Activated T-cell treated with anti-CD3 and anti-CD28 coated beads, Interleukin-2, amount 50 U/mL, for 24 hours (primary cell): ENCODE measurements around the gene LRP1B.
"Not testable (repeated sequence)": the region's sequence is repeated elsewhere in the genome, so short reads cannot be mapped to it uniquely, and the experiment has no call there.

Experiments used
- DNase-seq: peaks from one replicate; pipeline ENCODE4 v3.0.0-alpha.2; 2020
- H3K27ac Mint-ChIP-seq: 2 replicates; pipeline ENCODE4 v1.8.0; 2020; ENCODE audit warnings: mild to moderate bottlenecking, mixed read lengths
- H3K27me3 Mint-ChIP-seq: 2 replicates; pipeline ENCODE4 v1.8.0; 2020; ENCODE audit warnings: mixed read lengths
- H3K36me3 Mint-ChIP-seq: 2 replicates; pipeline ENCODE4 v1.8.0; 2020; ENCODE audit warnings: low read depth, mixed read lengths
- H3K4me1 Mint-ChIP-seq: 2 replicates; pipeline ENCODE4 v1.8.0; 2020; ENCODE audit warnings: low read depth, mixed read lengths
- H3K4me3 Mint-ChIP-seq: 2 replicates; pipeline ENCODE4 v1.8.0; 2020; ENCODE audit warnings: mild to moderate bottlenecking, moderate library complexity, mixed read lengths
- H3K9me3 Mint-ChIP-seq: 2 replicates; pipeline ENCODE4 v1.8.0; 2020; ENCODE audit warnings: mixed read lengths

The LRP1B gene

GRCh38 chr2:141878016-141878415 lies 252.8 kb downstream of the LRP1B start:
- Mint-ChIP-seq H3K36me3 (no peaks in the 10 kb centered on the region), H3K4me3 (no peak overlapping the region), H3K27ac (no peak overlapping the region), H3K27me3 (no peaks in the 10 kb centered on the region), H3K9me3 (no peaks in the 10 kb centered on the region), H3K4me1 (no peaks in the 10 kb centered on the region)
- no peak for DNase-seq

DNA sequence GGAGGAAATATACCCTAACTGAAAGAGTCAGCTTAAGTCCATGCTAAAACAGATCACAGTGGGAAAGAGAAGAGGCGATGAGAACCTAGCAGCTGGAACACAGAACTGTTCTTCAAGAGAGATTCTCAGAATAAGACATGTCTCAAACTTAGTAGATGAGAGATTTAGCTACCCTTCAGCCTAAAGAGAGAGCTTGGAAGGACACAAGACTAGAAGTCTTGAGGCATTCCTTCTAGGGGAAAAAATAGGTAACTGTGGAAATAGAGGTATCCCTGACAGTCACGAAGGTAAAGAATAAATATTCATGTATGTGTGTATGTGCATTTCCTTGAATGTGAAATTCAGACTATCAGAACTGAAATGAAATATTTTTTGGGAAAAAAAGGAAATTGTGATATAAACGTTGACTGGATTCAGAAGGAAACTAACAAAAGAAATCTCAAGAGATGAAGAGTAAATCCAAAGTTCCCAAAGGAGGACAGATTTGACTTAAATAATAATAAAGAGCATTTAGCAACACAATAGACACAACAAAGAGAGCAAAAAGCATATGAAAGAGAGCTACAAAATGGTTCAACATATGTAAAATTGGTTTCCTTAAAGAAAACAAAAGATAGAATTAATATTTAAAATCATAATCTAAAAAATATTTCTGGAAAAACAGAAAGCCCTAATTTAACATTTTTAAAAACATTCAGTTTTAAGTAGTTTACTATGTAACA lies 258.7 kb downstream of the LRP1B start:
- Mint-ChIP-seq H3K4me1 (no peaks in the 10 kb centered on the region), H3K36me3 (no peaks in the 10 kb centered on the region), H3K9me3 (peaks cover 7% of the 10 kb centered on the region), H3K27ac (no peak overlapping the region), H3K27me3 (no peaks in the 10 kb centered on the region), H3K4me3 (no peak overlapping the region)
- no peak for DNase-seq

DNA sequence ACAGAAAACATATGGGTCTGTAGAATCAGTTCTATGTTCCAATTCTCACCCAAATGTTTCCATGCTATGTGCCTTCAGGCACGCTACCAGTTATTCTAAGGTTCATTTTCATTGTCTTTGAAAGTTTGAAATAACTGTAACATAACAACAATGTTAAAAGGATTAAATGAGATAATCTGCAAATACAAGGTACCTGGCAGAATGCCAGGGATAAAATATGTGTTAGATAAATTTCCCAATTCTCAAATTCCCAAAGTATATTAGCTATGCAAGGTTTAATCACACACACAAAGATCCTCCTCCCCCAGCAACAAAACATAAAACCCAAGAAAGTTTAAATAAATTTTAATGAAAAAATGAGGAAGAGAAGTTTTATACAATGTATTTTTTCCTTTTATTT lies 261.2 kb downstream of the LRP1B start:
- DNase-seq, result no peak
- Mint-ChIP-seq H3K4me3 (no peak overlapping the region), H3K27ac (no peak overlapping the region), H3K4me1 (no peaks in the 10 kb centered on the region), H3K9me3 (peaks cover 12% of the 10 kb centered on the region), H3K27me3 (no peaks in the 10 kb centered on the region), H3K36me3 (no peaks in the 10 kb centered on the region)

- Mint-ChIP-seq H3K4me1 (no peaks in the 10 kb centered on the region), H3K27me3 (no peaks in the 10 kb centered on the region), H3K36me3 (no peaks in the 10 kb centered on the region), H3K9me3 (peaks cover 10% of the 10 kb centered on the region), H3K27ac (no peak overlapping the region), H3K4me3 (no peak overlapping the region)
- no peak for DNase-seq
These were observed 266.9 kb downstream of the LRP1B start for GRCh38 chr2:141863964-141864363.

DNA sequence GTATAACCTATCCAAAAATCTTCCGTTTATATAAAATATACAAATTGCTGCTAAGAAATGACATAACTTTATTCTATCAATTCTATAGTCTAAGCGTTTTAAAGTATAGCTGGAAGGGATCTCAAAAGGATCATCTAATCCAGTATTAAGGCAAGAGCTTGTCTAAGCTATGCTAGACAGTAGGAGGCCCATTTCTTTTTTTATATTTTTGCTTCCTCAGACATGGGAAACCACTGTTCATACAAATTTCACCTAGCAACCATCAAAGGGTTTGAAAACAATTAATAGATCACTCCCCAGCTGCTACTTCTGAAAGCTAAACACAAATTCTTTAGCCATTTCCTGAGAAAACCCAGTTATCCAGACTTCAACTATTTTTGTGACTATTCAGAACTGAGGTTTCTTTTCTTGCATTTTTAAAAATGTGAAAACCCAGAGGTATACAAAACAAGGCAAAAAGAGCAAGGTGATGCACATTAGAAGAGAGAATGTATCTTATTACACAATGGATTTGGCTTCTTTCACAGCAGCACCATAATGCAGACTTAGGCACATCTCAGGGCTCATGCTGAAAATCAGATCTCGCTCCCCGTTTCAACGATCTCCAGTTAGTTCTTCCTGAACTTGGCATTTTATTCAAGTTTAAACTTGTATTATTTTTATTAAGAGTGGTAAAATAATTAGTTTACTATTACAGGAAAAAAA lies 274.4 kb downstream of the LRP1B start:
- no peaks in the 10 kb centered on the region for H3K36me3 Mint-ChIP-seq

DNA sequence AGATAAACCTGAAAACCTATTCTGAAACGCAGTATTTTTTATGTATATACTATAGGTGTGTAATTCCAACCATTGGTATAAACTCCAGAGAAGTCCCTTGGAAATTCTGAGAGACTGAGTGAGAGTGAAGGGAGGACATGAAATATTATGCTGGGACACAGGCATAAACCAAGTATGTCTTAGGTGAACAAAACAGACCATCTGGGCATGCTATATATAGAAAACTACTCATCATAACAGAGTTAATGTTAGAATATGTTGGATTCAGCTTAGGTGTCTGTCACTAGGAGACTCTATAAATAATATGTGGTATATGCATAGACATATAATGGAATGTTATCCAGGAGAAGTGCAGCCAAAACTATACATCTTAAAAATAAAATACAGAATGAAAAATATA lies 282.6 kb downstream of the LRP1B start:
- H3K4me3 Mint-ChIP-seq, result no peak overlapping the region
- H3K4me1 Mint-ChIP-seq, result no peaks in the 10 kb centered on the region

More for the DNA sequence above, 274.4 kb downstream of the LRP1B start:
- peaks cover 10% of the 10 kb centered on the region for H3K9me3 Mint-ChIP-seq
- no peak overlapping the region for H3K4me3 Mint-ChIP-seq
- H3K4me1 Mint-ChIP-seq, result no peaks in the 10 kb centered on the region
- H3K27me3 Mint-ChIP-seq, result no peaks in the 10 kb centered on the region
- no peak for DNase-seq
- no peak overlapping the region for H3K27ac Mint-ChIP-seq

GRCh38 chr2:141844231-141844630 lies 286.6 kb downstream of the LRP1B start:
- no peak for DNase-seq
- Mint-ChIP-seq H3K4me3 (no peak overlapping the region), H3K36me3 (no peaks in the 10 kb centered on the region), H3K27me3 (no peaks in the 10 kb centered on the region), H3K27ac (no peak overlapping the region), H3K9me3 (peaks cover 19% of the 10 kb centered on the region), H3K4me1 (no peaks in the 10 kb centered on the region)

More for the DNA sequence above, 282.6 kb downstream of the LRP1B start:
- H3K27me3 Mint-ChIP-seq, result no peaks in the 10 kb centered on the region
- no peak overlapping the region for H3K27ac Mint-ChIP-seq
- peaks cover 14% of the 10 kb centered on the region for H3K9me3 Mint-ChIP-seq
- DNase-seq, result no peak
- no peaks in the 10 kb centered on the region for H3K36me3 Mint-ChIP-seq

- Mint-ChIP-seq H3K4me1 (no peaks in the 10 kb centered on the region), H3K27me3 (no peaks in the 10 kb centered on the region), H3K9me3 (peaks cover 7% of the 10 kb centered on the region), H3K36me3 (no peaks in the 10 kb centered on the region), H3K4me3 (no peak overlapping the region), H3K27ac (no peak overlapping the region)
- DNase-seq, result no peak
These were observed 295.7 kb downstream of the LRP1B start for GRCh38 chr2:141835103-141835502.

DNA sequence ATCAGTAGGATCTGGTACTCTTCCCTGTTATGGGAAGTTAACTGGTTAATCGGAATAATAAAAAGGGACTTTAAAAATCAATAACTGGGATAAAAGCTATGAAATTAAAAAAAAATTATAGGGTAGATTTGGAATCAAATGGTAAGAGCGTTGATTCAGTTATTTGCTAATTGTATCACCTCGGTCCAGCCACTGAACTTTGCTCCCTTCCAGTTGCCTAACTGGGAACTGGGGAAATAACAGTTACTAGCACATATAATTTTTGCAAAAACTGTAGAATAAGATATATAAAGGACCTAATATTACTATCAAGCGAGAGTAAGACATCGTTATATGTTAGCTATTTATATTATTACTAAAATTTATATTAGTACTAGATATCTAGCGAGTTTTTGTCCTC lies 302.1 kb downstream of the LRP1B start:
- Mint-ChIP-seq H3K36me3 (no peaks in the 10 kb centered on the region), H3K9me3 (peaks cover 6% of the 10 kb centered on the region), H3K4me3 (no peak overlapping the region), H3K4me1 (no peaks in the 10 kb centered on the region), H3K27me3 (no peaks in the 10 kb centered on the region), H3K27ac (no peak overlapping the region)
- no peak for DNase-seq

GRCh38 chr2:141824790-141825189 lies 306.0 kb downstream of the LRP1B start:
- Mint-ChIP-seq H3K27me3 (no peaks in the 10 kb centered on the region), H3K4me3 (no peak overlapping the region), H3K4me1 (no peaks in the 10 kb centered on the region), H3K27ac (no peak overlapping the region), H3K36me3 (no peaks in the 10 kb centered on the region), H3K9me3 (peaks cover 5% of the 10 kb centered on the region)
- DNase-seq, result no peak

GRCh38 chr2:141820893-141821292 lies 309.9 kb downstream of the LRP1B start:
- no peak for DNase-seq
- H3K4me3 Mint-ChIP-seq, result no peak overlapping the region
- peaks cover 12% of the 10 kb centered on the region for H3K9me3 Mint-ChIP-seq
- H3K27me3 Mint-ChIP-seq, result no peaks in the 10 kb centered on the region
- no peaks in the 10 kb centered on the region for H3K36me3 Mint-ChIP-seq
- H3K27ac Mint-ChIP-seq, result no peak overlapping the region
- H3K4me1 Mint-ChIP-seq, result no peaks in the 10 kb centered on the region

GRCh38 chr2:141815320-141815719 lies 315.5 kb downstream of the LRP1B start:
- not testable (repeated sequence) for H3K27me3 Mint-ChIP-seq, H3K4me1 Mint-ChIP-seq, DNase-seq, H3K36me3 Mint-ChIP-seq, H3K27ac Mint-ChIP-seq, H3K4me3 Mint-ChIP-seq
- H3K9me3 Mint-ChIP-seq, result peaks cover 31% of the 10 kb centered on the region

DNA sequence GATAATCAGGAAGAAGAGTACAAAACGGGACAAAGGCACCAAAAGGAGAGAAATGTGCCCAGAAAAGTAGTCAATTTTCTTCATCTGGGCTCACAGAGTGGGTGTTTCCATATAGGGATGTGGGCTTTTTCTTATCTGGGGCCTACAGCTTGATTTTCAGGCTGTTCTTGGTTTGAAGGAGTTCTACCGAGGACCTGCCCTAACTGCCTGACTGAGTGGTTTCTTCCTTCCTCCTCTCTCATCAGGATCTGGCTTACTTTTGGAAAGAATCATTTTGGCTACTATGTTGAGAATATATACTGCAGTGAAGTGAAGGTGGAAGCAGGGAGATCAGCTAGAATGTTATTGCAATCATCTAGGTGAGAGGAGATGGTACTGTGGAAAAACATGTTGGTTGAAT lies 316.7 kb downstream of the LRP1B start:
- Mint-ChIP-seq H3K36me3 (no peaks in the 10 kb centered on the region), H3K27me3 (no peaks in the 10 kb centered on the region)
- no peak for DNase-seq

DNA sequence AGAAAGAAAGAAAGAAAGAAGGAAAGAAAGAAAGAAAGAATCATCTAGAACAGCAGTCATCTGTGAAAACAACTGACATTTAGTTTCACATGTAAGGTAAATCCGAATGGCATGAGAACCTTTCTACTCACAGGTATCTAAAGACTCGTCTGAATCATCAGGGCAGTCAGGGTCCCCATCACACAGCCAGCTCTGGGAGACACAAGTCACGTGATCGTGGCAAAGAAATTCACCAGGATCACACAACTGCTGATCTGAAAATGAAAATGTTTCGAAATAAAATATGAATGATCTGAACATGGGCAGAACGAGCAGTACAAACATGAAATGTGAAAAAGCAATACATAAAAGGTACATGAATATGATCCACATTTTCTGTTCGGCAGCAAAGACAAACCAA lies 320.7 kb downstream of the LRP1B start:
- peaks cover 34% of the 10 kb centered on the region for H3K9me3 Mint-ChIP-seq
- no peaks in the 10 kb centered on the region for H3K4me1 Mint-ChIP-seq
- no peaks in the 10 kb centered on the region for H3K36me3 Mint-ChIP-seq
- no peaks in the 10 kb centered on the region for H3K27me3 Mint-ChIP-seq
- no peak overlapping the region for H3K27ac Mint-ChIP-seq
- DNase-seq, result no peak
- H3K4me3 Mint-ChIP-seq, result no peak overlapping the region

More for the DNA sequence above, 316.7 kb downstream of the LRP1B start:
- peaks cover 29% of the 10 kb centered on the region for H3K9me3 Mint-ChIP-seq
- no peak overlapping the region for H3K4me3 Mint-ChIP-seq
- no peak overlapping the region for H3K27ac Mint-ChIP-seq
- no peaks in the 10 kb centered on the region for H3K4me1 Mint-ChIP-seq

GRCh38 chr2:141806090-141806489 lies 324.7 kb downstream of the LRP1B start:
- Mint-ChIP-seq H3K4me1 (no peaks in the 10 kb centered on the region), H3K9me3 (peaks cover 20% of the 10 kb centered on the region), H3K4me3 (no peak overlapping the region), H3K27ac (no peak overlapping the region), H3K36me3 (no peaks in the 10 kb centered on the region), H3K27me3 (no peaks in the 10 kb centered on the region)
- no peak for DNase-seq
